ENCODE results near the gene SLC17A5.

DNA sequence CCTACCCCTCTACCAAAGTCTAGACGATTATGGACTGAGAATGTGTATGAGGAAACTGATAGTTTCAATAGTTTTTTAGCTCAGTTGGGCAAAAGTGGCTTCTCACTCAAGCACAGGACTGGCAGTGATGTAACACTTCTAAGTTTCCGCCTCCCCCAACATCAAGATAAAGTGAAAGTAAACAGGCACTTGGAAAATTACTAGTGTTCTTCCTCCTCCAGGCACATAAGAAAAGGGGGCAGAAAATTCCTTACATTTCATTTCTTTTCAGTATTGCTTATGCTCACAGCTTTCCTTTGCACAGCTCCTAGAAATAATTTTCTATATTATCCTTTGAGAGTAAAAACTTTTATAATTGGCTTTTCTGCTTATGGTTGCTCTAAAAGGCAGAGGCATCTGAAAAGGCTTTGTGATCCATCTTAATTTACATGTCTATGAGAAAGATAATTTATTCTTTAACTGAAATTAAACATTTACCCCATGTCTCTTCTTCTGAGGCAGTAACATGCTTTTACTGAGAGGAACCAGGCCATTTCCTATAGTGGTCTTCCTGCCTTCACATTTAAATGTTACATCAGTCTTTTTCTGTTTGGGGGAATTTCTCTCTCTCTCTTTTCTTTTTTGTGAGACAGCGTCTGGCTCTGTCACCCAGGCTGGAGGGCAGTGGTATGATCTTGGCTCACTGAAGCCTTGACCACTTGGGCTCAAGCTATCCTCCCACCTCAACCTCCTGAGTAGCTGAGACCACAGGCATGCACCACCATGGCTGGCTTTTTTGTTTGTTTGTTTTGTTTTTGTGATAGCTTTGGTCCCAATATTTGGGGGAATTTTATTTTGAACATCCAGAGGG is 68.0 kb downstream of the SLC17A5 start:
- TF ChIP-seq ELF4 (IDR thresholded peaks at IDR 0.05) (no peak), LEF1 (IDR thresholded peaks at IDR 0.05; ENCODE audit: borderline replicate concordance) (no peak), ZNF384 (IDR thresholded peaks at IDR 0.05) (no peak)
